H1 (cell line): ENCODE measurements around the gene UBALD1. TPM values are rescaled to one million over a fixed set of nuclear protein-coding genes. Genes with fewer than 3 reads are reported as not detected.
A peak's percentile ranks its signal among the peaks of the same experiment; 100 is the strongest.

Experiments used
- CTCF ChIA-PET: fragments of 300-600 bp; sonication (Branson Sonifier 250); formaldehyde crosslinking; loops from one replicate; lab custom pipeline; 2021; ENCODE audit not compliant: partially characterized antibody; lab: Charles Lee
- POLR2A ChIA-PET: fragments of 300-600 bp; sonication (Branson Sonifier 250); formaldehyde crosslinking; loops from one replicate; lab custom pipeline; 2021; ENCODE audit warnings: inconsistent platforms; ENCODE audit not compliant: partially characterized antibody; lab: Charles Lee
- DNase-seq, 2 experiments: peaks; one replicate each; pipeline versions ENCODE4 v3.0.0 to v3.0.0-alpha.2; 2010 to 2022; ENCODE audit warnings: low spot score in 2 of 2, low read depth in 1 of 2, mixed read lengths in 1 of 2
- FAIRE-seq: peaks from 2 replicates; lab custom pipeline; 2011; peaks lifted over from hg19 to GRCh38; lab: Jason Lieb, UNC
- H2AFZ ChIP-seq: 2 replicates; pipeline ENCODE4 v1.8.1; 2012; ENCODE audit warnings: low read length, inconsistent platforms
- H2AK5ac ChIP-seq: 2 replicates; pipeline ENCODE4 v1.6.1; 2013; ENCODE audit warnings: low read depth, low read length
- H2BK120ac ChIP-seq: replicated peaks from 2 replicates; pipeline ENCODE3; 2013; ENCODE audit warnings: low read depth, low read length, inconsistent platforms
- H2BK12ac ChIP-seq: 2 replicates; pipeline ENCODE4 v1.6.1; 2013; ENCODE audit warnings: low read depth, low read length
- H2BK15ac ChIP-seq: 2 replicates; pipeline ENCODE4 v1.6.1; 2013; ENCODE audit warnings: low read length
- H2BK20ac ChIP-seq: 2 replicates; pipeline ENCODE4 v1.6.1; 2013; ENCODE audit warnings: low read length
- H2BK5ac ChIP-seq: 2 replicates; pipeline ENCODE4 v1.6.1; 2013; ENCODE audit warnings: low read depth, low read length
- H3K14ac ChIP-seq: 2 replicates; pipeline ENCODE4 v1.6.1; 2013; ENCODE audit warnings: inconsistent platforms; ENCODE audit not compliant: insufficient read length
- H3K18ac ChIP-seq: 2 replicates; pipeline ENCODE4 v1.6.1; 2013; ENCODE audit warnings: low read length; ENCODE audit errors: extremely low read depth
- H3K23ac ChIP-seq: 2 replicates; pipeline ENCODE4 v1.6.1; 2013; ENCODE audit warnings: inconsistent platforms; ENCODE audit not compliant: insufficient read length
- H3K23me2 ChIP-seq: 2 replicates; pipeline ENCODE4 v1.6.1; 2013; ENCODE audit warnings: low read depth, low read length
- H3K27ac ChIP-seq: 2 replicates; pipeline ENCODE4 v1.6.1; 2011; ENCODE audit warnings: low read depth, low read length, inconsistent platforms
- H3K27me3 ChIP-seq, 4 experiments: replicated peaks in 1 of 4; 1 replicate in 1 of 4; 2 replicates in 3 of 4; pipeline versions ENCODE4 v1.6.1 to v1.8.1; 2011 to 2013; ENCODE audit warnings: low read length in 3 of 4, mild to moderate bottlenecking in 3 of 4, inconsistent platforms in 2 of 4, mixed read lengths in 2 of 4, moderate library complexity in 1 of 4; ENCODE audit not compliant: control insufficient read depth in 3 of 4, insufficient read depth in 3 of 4; ENCODE audit errors: extremely low read depth in 1 of 4
- H3K36me3 ChIP-seq, 4 experiments: 2 replicates each; pipeline versions ENCODE4 v1.6.1 to v1.8.1; 2011 to 2013; ENCODE audit warnings: mild to moderate bottlenecking in 4 of 4, low read length in 3 of 4, moderate library complexity in 2 of 4, control low read depth in 1 of 4, inconsistent platforms in 1 of 4; ENCODE audit not compliant: insufficient read depth in 4 of 4, control insufficient read depth in 2 of 4
- H3K4ac ChIP-seq: replicated peaks from 2 replicates; pipeline ENCODE3; 2013; ENCODE audit warnings: low read length, low read depth, mixed read lengths, inconsistent platforms; ENCODE audit not compliant: insufficient read length
- H3K4me1 ChIP-seq, 4 experiments: replicated peaks in 1 of 4; 1 replicate in 1 of 4; 2 replicates in 3 of 4; pipeline versions ENCODE4 v1.6.1 to v1.8.1; 2011 to 2013; ENCODE audit warnings: low read length in 3 of 4, inconsistent platforms in 2 of 4, mixed read lengths in 1 of 4; ENCODE audit not compliant: insufficient read depth in 4 of 4, control insufficient read depth in 3 of 4
- H3K4me2 ChIP-seq, 2 experiments: 2 replicates each; pipeline versions ENCODE4 v1.6.1 to v1.8.1; 2011 to 2013; ENCODE audit warnings: low read depth in 2 of 2, low read length in 2 of 2, control low read depth in 1 of 2, inconsistent platforms in 1 of 2, mild to moderate bottlenecking in 1 of 2; ENCODE audit not compliant: insufficient read depth in 1 of 2
- H3K4me3 ChIP-seq, 4 experiments: fragments of 200-600, 300-600 bp in 1 of 4; sonication (generic), shearing (Covaris generic), sonication (Bioruptor Twin) in 1 of 4; 2 replicates each; pipeline versions ENCODE4 v1.5.1 to v1.8.1; 2011 to 2016; ENCODE audit warnings: low read length in 4 of 4, low read depth in 3 of 4, control low read depth in 2 of 4, inconsistent platforms in 2 of 4, mild to moderate bottlenecking in 2 of 4, mixed read lengths in 1 of 4, moderate library complexity in 1 of 4; ENCODE audit not compliant: insufficient read depth in 2 of 4; ENCODE audit errors: extremely low read depth in 1 of 4
- H3K56ac ChIP-seq: replicated peaks from 2 replicates; pipeline ENCODE3; 2013; ENCODE audit warnings: low read depth, mild to moderate bottlenecking, mixed read lengths, low read length, inconsistent platforms; ENCODE audit not compliant: insufficient read length
- H3K79me1 ChIP-seq: 2 replicates; pipeline ENCODE4 v1.6.1; 2013; ENCODE audit warnings: low read depth, low read length, control low read depth
- H3K79me2 ChIP-seq, 2 experiments: 2 replicates each; pipeline versions ENCODE4 v1.6.1 to v1.8.1; 2012 to 2013; ENCODE audit warnings: low read length in 2 of 2, mild to moderate bottlenecking in 2 of 2, inconsistent platforms in 1 of 2; ENCODE audit not compliant: insufficient read depth in 2 of 2, control insufficient read depth in 1 of 2
- H3K9ac ChIP-seq, 4 experiments: replicated peaks in 1 of 4; 1 replicate in 1 of 4; 2 replicates in 3 of 4; pipeline versions ENCODE4 v1.6.1 to v1.8.1; 2011 to 2013; ENCODE audit warnings: low read depth in 3 of 4, low read length in 3 of 4, control low read depth in 2 of 4, mild to moderate bottlenecking in 2 of 4, moderate library complexity in 2 of 4, inconsistent platforms in 1 of 4; ENCODE audit errors: extremely low read depth in 1 of 4
- H3K9me3 ChIP-seq, 2 experiments: 2 replicates each; pipeline versions ENCODE4 v1.6.1 to v1.8.1; 2012 to 2013; ENCODE audit warnings: mild to moderate bottlenecking in 2 of 2, moderate library complexity in 2 of 2, control low read depth in 1 of 2, inconsistent platforms in 1 of 2, low read depth in 1 of 2, low read length in 1 of 2, mixed read lengths in 1 of 2; ENCODE audit not compliant: insufficient read depth in 2 of 2
- H4K20me1 ChIP-seq, 2 experiments: replicated peaks in 1 of 2; 2 replicates each; pipeline versions ENCODE3 to v1.8.1; 2011 to 2013; ENCODE audit warnings: inconsistent platforms in 2 of 2, low read length in 2 of 2, mild to moderate bottlenecking in 1 of 2; ENCODE audit not compliant: insufficient read depth in 2 of 2, control insufficient read depth in 1 of 2
- H4K5ac ChIP-seq: 2 replicates; pipeline ENCODE4 v1.6.1; 2013; ENCODE audit warnings: low read length, low read depth, mixed read lengths, inconsistent platforms; ENCODE audit not compliant: insufficient read length
- H4K8ac ChIP-seq: 2 replicates; pipeline ENCODE4 v1.8.0; 2013; ENCODE audit warnings: mild to moderate bottlenecking, moderate library complexity, low read length, inconsistent platforms; ENCODE audit not compliant: insufficient read depth; ENCODE audit errors: extremely low read depth
- H4K91ac ChIP-seq: replicated peaks from 2 replicates; pipeline ENCODE3; 2013; ENCODE audit warnings: low read length, mixed read lengths, inconsistent platforms; ENCODE audit not compliant: insufficient read length
- CBX5 ChIP-seq: fragments of 300-800, 300-1000 bp; sonication (generic); IDR thresholded peaks from 2 replicates; pipeline ENCODE4 v1.7.1; 2016; ENCODE audit warnings: antibody characterized with exemption, low read length, low read depth
- CTBP2 ChIP-seq: IDR thresholded peaks from 2 replicates; pipeline ENCODE4 v1.7.0; 2011; ENCODE audit warnings: borderline replicate concordance, mild to moderate bottlenecking, moderate library complexity, mixed read lengths, low read length; ENCODE audit not compliant: insufficient read depth, insufficient read length
- EP300 ChIP-seq, 2 experiments: IDR thresholded peaks; 1 replicate in 1 of 2; 2 replicates in 1 of 2; pipeline ENCODE4 v1.6.1; 2011 to 2012; ENCODE audit warnings: low read depth in 2 of 2, low read length in 2 of 2, mild to moderate bottlenecking in 2 of 2, borderline replicate concordance in 1 of 2, inconsistent platforms in 1 of 2, moderate library complexity in 1 of 2
- EZH2 ChIP-seq: fragments of 200-600 bp; sonication (generic); IDR thresholded peaks from 2 replicates; pipeline ENCODE4 v1.7.1; 2012; ENCODE audit warnings: low read depth, mild to moderate bottlenecking, moderate library complexity, low read length, inconsistent platforms; ENCODE audit not compliant: severe bottlenecking
- HDAC6 ChIP-seq: IDR thresholded peaks from one replicate; pipeline ENCODE4 v1.7.1; 2012; ENCODE audit warnings: low read depth, mild to moderate bottlenecking, inconsistent platforms, low read length, moderate library complexity
- KDM5A ChIP-seq: fragments of 200-600 bp; IDR thresholded peaks from 2 replicates; pipeline ENCODE4 v1.7.1; 2012; ENCODE audit warnings: mild to moderate bottlenecking, low read length, inconsistent platforms, mixed read lengths
- ZNF274 ChIP-seq: IDR thresholded peaks from 2 replicates; pipeline ENCODE4 v1.7.0; 2012; ENCODE audit warnings: low read length, borderline replicate concordance; ENCODE audit errors: extremely low read depth
- WGBS, 2 experiments: shearing (Covaris generic) in 1 of 2; methylation state at CpG; one replicate each; pipeline versions ENCODE4 v1.1.6 to v1.1.7; 2013 to 2015; ENCODE audit warnings: low lambda C conversion rate in 2 of 2, mixed read lengths in 2 of 2, inconsistent platforms in 1 of 2, low coverage in 1 of 2, missing lambda C conversion rate in 1 of 2; ENCODE audit not compliant: insufficient replicate concordance in 2 of 2, insufficient coverage in 1 of 2, insufficient read length in 1 of 2; ENCODE audit errors: extremely low coverage in 1 of 2, missing lambda C conversion rate in 1 of 2; 5-methylcytosine and 5-hydroxymethylcytosine counted together
- polyA plus RNA-seq, 7 experiments: library from polyadenylated mRNA; depleted of rRNA in 3 of 7; stranded (reverse) in 5 of 7; unstranded in 2 of 7; fragments of >200 nt in 5 of 7; fragments of 200-250 nt in 2 of 7; gene quantifications; 1 replicate in 5 of 7; 2 replicates in 1 of 7; 4 replicates in 1 of 7; pipeline versions ENCODE4 v1.2.1 to v1.2.3, GENCODE V29; 2011 to 2013; ENCODE audit warnings: missing spikeins in 2 of 7, mixed read lengths in 2 of 7
- total RNA-seq: library from RNA; stranded (reverse); fragmentation: NEBNext Ultra II Directional; extraction: Animal tissue kit (Norgen Biotek cat#: 25700); gene quantifications from 2 replicates; pipeline ENCODE4 v1.2.1, GENCODE V29; 2021

The UBALD1 gene
- total and polyA plus RNA-seq, 2 of the 8 experiments (the other 6 are each of a cell fraction or from before 2014, with no cell fraction given) = 28.6 to 62.0 TPM

DNA sequence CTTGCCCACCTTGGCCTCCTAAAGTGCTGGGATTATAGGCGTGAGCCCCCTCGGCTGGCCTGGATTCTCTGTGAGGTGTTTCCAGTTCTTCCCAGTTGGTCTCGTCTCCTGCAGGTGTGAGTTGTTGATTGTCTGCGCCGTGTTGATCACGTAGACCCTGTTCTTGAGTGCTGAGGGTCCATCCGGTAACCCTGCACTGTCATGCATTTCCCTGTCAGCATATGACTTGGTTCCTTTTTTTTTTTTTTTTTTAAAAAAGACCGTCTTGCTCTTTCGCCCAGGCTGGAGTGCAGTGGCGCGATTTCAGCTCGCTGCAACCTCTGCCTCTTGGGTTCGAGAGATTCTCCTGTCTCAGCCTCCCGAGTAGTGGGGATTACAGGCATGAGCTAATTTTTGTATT is 27.2 kb upstream of the UBALD1 start:
- peaks cover 0 to 86% of the 10 kb centered on the region in 2 experiments; a peak in 2 of 4 replicates for H3K79me2 ChIP-seq
- no peak for TF ChIP-seq CTBP2
- no peak for TF ChIP-seq KDM5A
- TF ChIP-seq HDAC6 = no peak
- no peak for TF ChIP-seq EZH2
- TF ChIP-seq ZNF274 = no peak
- no peak for TF ChIP-seq EP300 (IDR thresholded peaks at IDR 0.05; ENCODE audit: borderline replicate concordance in 1 of 2, low read depth in 2 of 2, low read length in 2 of 2)
- TF ChIP-seq CBX5 = no peak

More for the DNA sequence above, 27.2 kb upstream of the UBALD1 start:
- H3K56ac ChIP-seq = no peak overlapping the region
- no peak overlapping the region for H4K8ac ChIP-seq
- H3K27me3 ChIP-seq = no peaks in the 10 kb centered on the region; a peak in 1 of 7 replicates
- no peaks in the 10 kb centered on the region for H3K23me2 ChIP-seq
- no peak overlapping the region for H2BK12ac ChIP-seq
- no peak overlapping the region for H2BK120ac ChIP-seq
- H2BK5ac ChIP-seq = no peak overlapping the region
- 0 out of 2 replicates have a peak overlapping the region, but pooled peaks have one; percentile 65 for H2AK5ac ChIP-seq
- no peak for FAIRE-seq
- no peak overlapping the region for H3K23ac ChIP-seq
- peaks cover 7 to 26% of the 10 kb centered on the region in 2 experiments for H4K20me1 ChIP-seq
- H3K14ac ChIP-seq = no peak overlapping the region
- no peaks in the 10 kb centered on the region for H3K9me3 ChIP-seq
- H2BK15ac ChIP-seq = no peak overlapping the region
- no peak overlapping the region for H3K18ac ChIP-seq
- H3K4ac ChIP-seq = no peak overlapping the region
- no peak overlapping the region for H4K91ac ChIP-seq
- H4K5ac ChIP-seq = no peak overlapping the region
- POLR2A ChIA-PET = interaction anchor here (1.1 kb wide), 1 partner anchor 10 kb away, joined by 3 read pairs; no protein-coding TSS in a partner anchor
- no peaks in the 10 kb centered on the region for H3K4me1 ChIP-seq
- no peak overlapping the region for H2AFZ ChIP-seq
- DNase-seq = no peak
- H3K4me2 ChIP-seq = no peak overlapping the region
- 94% methylated on average over 14 of the region's 14 CpGs; no CpG with 5 or more reads in 1 of the 2 experiments for WGBS, 2 experiments
- H3K27ac ChIP-seq = no peak overlapping the region
- H3K4me3 ChIP-seq = no peak overlapping the region
- peaks cover 0 to 2% (median 0%) of the 10 kb centered on the region in 4 experiments; a peak in 1 of 8 replicates for H3K36me3 ChIP-seq
- H3K9ac ChIP-seq = no peak overlapping the region
- H2BK20ac ChIP-seq = no peak overlapping the region
- peaks cover 27% of the 10 kb centered on the region for H3K79me1 ChIP-seq
- CTCF ChIA-PET = interaction anchor here (5.3 kb wide), 1 partner anchor 18 kb away, joined by 18 read pairs; the partner anchor contains the start of gene MGRN1
